Right lobe of liver (tissue), 6 donors: ENCODE results near the gene ETFB. TPM values are rescaled to one million over a fixed set of nuclear protein-coding genes. Genes with fewer than 3 reads are reported as not detected.

ENCODE experiments used
- ATAC-seq, 4 donors: fragments of 200-7000 bp; cut with Tn5 transposase; one replicate each; pipeline ENCODE4 v1.9.1; 2020; ENCODE audit warnings: mild to moderate bottlenecking in 4 of 4, moderate library complexity in 4 of 4
- DNase-seq, 3 donors: peaks; one replicate each; pipeline ENCODE4 v3.0.0-alpha.2; 2020
- H3K27ac ChIP-seq, 3 donors: fragments of 200-600 bp; one replicate each; pipeline ENCODE4 v1.8.0; 2022
- H3K27me3 ChIP-seq, 2 donors: fragments of 200-600 bp; one replicate each; pipeline ENCODE4 v1.8.0; 2022
- H3K36me3 ChIP-seq, 4 donors: fragments of 200-600 bp; sonication (generic) in 1 of 4; one replicate each; pipeline versions ENCODE4 v1.5.1 to v1.8.0; 2017 to 2022; ENCODE audit warnings: control low read depth in 1 of 4
- H3K4me1 ChIP-seq, 4 donors: fragments of 200-600 bp; sonication (generic) in 1 of 4; one replicate each; pipeline versions ENCODE4 v1.5.1 to v1.8.0; 2017 to 2022; ENCODE audit warnings: control low read depth in 1 of 4
- H3K4me3 ChIP-seq, 3 donors: fragments of 200-600 bp; one replicate each; pipeline ENCODE4 v1.8.0; 2022
- H3K9me3 ChIP-seq, 4 donors: fragments of 200-600 bp; sonication (generic) in 1 of 4; one replicate each; pipeline versions ENCODE4 v1.5.1 to v1.8.0; 2017 to 2022; ENCODE audit warnings: control low read depth in 1 of 4
- CTCF ChIP-seq, 4 donors: fragments of 200-600 bp in 3 of 4; fragments of 450-650 bp in 1 of 4; IDR thresholded peaks; one replicate each; pipeline versions ENCODE4 v1.5.1 to v1.8.0; 2016 to 2022; ENCODE audit warnings: antibody characterized with exemption in 4 of 4, mild to moderate bottlenecking in 2 of 4
- POLR2A ChIP-seq: fragments of 450-650 bp; IDR thresholded peaks from one replicate; pipeline ENCODE4 v1.6.1; 2017; ENCODE audit warnings: antibody characterized with exemption, mild to moderate bottlenecking
- WGBS: methylation state at CpG from one replicate; pipeline ENCODE4 v1.1.6; 2018; ENCODE audit warnings: low coverage, low lambda C conversion rate; ENCODE audit not compliant: insufficient coverage; ENCODE audit errors: missing lambda C conversion rate; 5-methylcytosine and 5-hydroxymethylcytosine counted together
- intact Hi-C, 2 donors: fragments of 100-400 bp; cut with DNase I; formaldehyde crosslinking; loops; one replicate each; pipeline versions ENCODE4 v1.11.2 to v1.14.1; 2022
- total RNA-seq, 6 experiments: library from RNA; depleted of rRNA in 2 of 6; stranded (reverse); fragments of >200 nt in 2 of 6; fragmentation: NEBNext Ultra II Directional in 3 of 6; extraction: Animal tissue kit (Norgen Biotek cat#: 25700) in 3 of 6; gene quantifications; one replicate each; pipeline versions ENCODE4 v1.1.0 to v1.2.4, GENCODE V29; 2016 to 2023
- donor health status: DM: no; HTN: yes; CAD: no.
- donor health status: DM: no; HTN: no; CAD: no.
- donor health status: DM: no; HTN: no; CAD: no.
- donor health status: DM: no; HTN: yes; CAD: no.
- donor health status: DM: no; HTN: yes; CAD: no.

The ETFB gene
- total RNA-seq, 6 experiments from 2014 or later = 210 to 439 (median 345) TPM

GRCh38 chr19:51380379-51380778 is 14.2 kb upstream of the ETFB start:
- no peaks in the 10 kb centered on the region for H3K36me3 ChIP-seq
- TF ChIP-seq CTCF (IDR thresholded peaks at IDR 0.05) = no peak
- TF ChIP-seq POLR2A = no peak
- H3K9me3 ChIP-seq = no peaks in the 10 kb centered on the region
- no peaks in the 10 kb centered on the region for H3K4me1 ChIP-seq
- intact Hi-C loops = no loop called here
- no peak overlapping the region for H3K27ac ChIP-seq
- no peak overlapping the region for H3K4me3 ChIP-seq
- ATAC-seq (peak in 1 of 4 donors; percentile 10), DNase-seq (no peak)
- WGBS = 86% methylated on average over 7 of the region's 9 CpGs
- no peaks in the 10 kb centered on the region for H3K27me3 ChIP-seq

GRCh38 chr19:51377422-51377821 is 11.2 kb upstream of the ETFB start:
- Histone ChIP-seq H3K27me3 (no peaks in the 10 kb centered on the region), H3K4me1 (no peaks in the 10 kb centered on the region), H3K36me3 (no peaks in the 10 kb centered on the region), H3K4me3 (no peak overlapping the region), H3K27ac (no peak overlapping the region), H3K9me3 (no peaks in the 10 kb centered on the region)
- DNase-seq (no peak), ATAC-seq (no peak)
- intact Hi-C loops = no loop called here
- TF ChIP-seq CTCF (IDR thresholded peaks at IDR 0.05) (no peak), POLR2A (no peak)
- 94% methylated on average over 2 of the region's 2 CpGs for WGBS

DNA sequence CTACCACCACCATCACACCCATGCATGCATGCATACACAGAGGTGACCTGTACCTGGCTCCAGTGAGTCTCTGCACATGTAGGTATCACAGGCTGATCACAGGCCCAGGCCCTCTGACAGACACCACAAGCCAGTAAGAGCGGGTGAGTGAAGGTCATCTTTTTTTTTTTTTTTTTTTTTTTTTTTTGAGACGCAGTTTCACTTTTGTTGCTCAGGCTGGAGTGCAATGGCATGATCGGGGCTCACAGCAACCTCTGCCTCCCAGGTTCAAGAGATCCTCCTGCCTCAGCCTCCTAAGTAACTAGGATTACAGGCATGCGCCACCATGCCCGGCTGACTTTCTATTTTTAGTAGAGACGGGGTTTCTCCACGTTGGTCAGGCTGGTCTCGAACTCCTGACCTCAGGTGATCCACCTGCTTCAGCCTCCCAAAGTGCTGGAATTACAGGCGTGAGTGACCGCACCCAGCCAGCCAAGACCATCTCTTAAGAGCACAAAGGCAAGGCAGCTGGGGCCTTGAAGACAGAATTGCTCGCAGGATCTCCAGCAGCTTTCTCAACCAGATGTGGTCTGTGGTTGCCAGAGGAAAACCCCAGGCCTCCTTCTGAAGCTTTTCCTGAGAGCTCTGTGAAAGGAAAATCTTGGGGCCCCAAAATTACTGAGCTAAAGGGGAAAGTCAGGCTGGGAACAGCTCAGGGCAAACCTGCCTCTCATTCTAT is 9.5 kb upstream of the ETFB start:
- Histone ChIP-seq H3K4me1 (no peaks in the 10 kb centered on the region), H3K9me3 (no peaks in the 10 kb centered on the region), H3K36me3 (no peaks in the 10 kb centered on the region), H3K4me3 (no peak overlapping the region), H3K27ac (no peak overlapping the region), H3K27me3 (no peaks in the 10 kb centered on the region)
- DNase-seq (peak in 1 of 3 donors; percentile 22), ATAC-seq (no peak)
- 67% methylated on average over 4 of the region's 11 CpGs for WGBS
- intact Hi-C loops = no loop called here
- no peak for TF ChIP-seq CTCF (IDR thresholded peaks at IDR 0.05)
- TF ChIP-seq POLR2A = no peak

DNA sequence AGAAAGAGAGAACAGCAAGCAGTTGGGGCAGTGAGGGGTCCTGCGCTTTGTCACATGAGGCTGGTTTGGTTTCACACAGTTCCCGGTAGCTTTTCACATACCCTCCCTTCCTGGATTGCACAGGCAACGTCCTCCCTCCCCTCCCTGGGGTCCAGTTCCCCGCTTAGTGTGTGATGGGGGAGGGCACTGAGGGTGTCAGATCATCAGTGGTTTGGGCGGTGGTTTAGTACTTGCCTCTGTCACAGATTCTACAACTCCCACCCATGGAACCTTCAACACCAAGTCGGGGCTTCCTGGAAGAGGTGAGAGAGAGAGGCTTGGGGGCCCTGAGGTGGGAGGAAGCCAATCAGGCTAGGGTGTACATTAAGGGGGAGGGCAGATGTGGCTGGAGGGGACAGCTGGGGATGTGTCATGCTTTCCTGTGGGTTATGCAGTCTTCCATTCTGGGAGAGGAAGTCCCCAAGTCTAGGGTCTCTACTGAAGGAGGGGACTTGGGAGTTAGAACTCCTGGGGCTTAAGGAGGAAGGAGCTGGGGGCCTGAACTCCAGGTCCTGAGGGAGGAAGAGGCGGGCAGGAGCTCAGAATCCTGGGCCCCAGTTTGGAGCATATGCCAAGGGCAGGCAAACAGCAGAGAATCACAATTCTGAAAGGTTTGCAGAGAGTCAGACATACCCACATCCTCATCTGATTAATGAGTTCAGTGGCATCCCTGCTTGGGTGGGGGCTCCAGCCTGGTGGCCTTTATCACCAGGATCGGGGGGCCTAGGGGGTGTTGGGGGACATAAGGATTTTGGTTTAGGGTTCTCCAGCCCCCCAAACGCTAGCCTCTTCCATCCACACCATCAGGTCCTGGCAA is 6.7 kb upstream of the ETFB start, which contains the start of gene NKG7:
Gene NKG7 (minus strand): TSS at position 6 of the 856 bp plus-strand sequence. CDS start 119 bp downstream, outside the sequence.
- 29% methylated on average over 4 of the region's 9 CpGs for WGBS
- H3K4me1 ChIP-seq = peaks cover 0 to 4% (median 0%) of the 10 kb centered on the region in 4 donors
- peak in 2 of 4 donors; percentile 10 to 16 for ATAC-seq
- peak within 1 kb of the TSS in 1 of 3 donors; percentile 8 for H3K27ac ChIP-seq
- no peak for TF ChIP-seq POLR2A
- no peak for TF ChIP-seq CTCF (IDR thresholded peaks at IDR 0.05)
- no peaks in the 10 kb centered on the region for H3K9me3 ChIP-seq
- intact Hi-C loops = no loop called here
- peak in 1 of 3 donors; percentile 55 for DNase-seq
- peak within 1 kb of the TSS in 1 of 3 donors; percentile 21 for H3K4me3 ChIP-seq
- no peaks in the 10 kb centered on the region for H3K27me3 ChIP-seq
- no peaks in the 10 kb centered on the region for H3K36me3 ChIP-seq
